ENCODE results near the gene C2CD2. TPM values are rescaled to one million over a fixed set of nuclear protein-coding genes. Genes with fewer than 3 reads are reported as not detected.

Gene C2CD2
- total and polyA plus RNA-seq, 12 donors = 175 to 439 (median 284) TPM

DNA sequence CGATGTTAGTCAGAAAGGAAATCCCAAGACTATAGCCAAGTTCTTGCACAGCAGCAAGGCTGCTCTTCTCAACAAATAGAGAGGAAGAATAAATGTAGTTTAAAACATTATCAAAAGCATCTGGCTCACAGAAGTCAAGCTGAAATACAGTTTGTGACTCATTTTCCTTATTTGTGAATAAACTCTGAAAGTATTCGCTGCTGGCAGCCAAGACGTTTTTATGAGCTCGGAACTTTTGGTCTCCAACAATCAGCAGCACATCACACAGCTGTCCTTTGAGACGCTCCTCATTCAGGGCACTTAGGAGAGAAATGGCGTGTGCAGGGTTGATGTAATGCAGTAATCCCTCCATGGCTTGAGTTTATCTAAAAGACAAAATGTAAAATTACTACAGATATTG, 39.9 kb upstream of the C2CD2 start:
- Histone ChIP-seq H3K4me1 (replicated peaks in 1 of 2) (no peaks in the 10 kb centered on the region), H3K4me3 (no peak overlapping the region), H3K9me3 (replicated peaks in 1 of 3) (no peaks in the 10 kb centered on the region), H3K27ac (no peak overlapping the region), H3K36me3 (replicated peaks in 1 of 2) (peaks cover 0 to 35% of the 10 kb centered on the region in 2 donors), H3K27me3 (no peaks in the 10 kb centered on the region)
- WGBS, 4 donors = 80 to 87% (median 83%) methylated on average over 6 of the region's 6 CpGs
- intact Hi-C loops (cut with DNase I) = no loop called here
- TF ChIP-seq POLR2A (IDR thresholded peaks at IDR 0.05) = no peak
- TF ChIP-seq, protein P1, sequence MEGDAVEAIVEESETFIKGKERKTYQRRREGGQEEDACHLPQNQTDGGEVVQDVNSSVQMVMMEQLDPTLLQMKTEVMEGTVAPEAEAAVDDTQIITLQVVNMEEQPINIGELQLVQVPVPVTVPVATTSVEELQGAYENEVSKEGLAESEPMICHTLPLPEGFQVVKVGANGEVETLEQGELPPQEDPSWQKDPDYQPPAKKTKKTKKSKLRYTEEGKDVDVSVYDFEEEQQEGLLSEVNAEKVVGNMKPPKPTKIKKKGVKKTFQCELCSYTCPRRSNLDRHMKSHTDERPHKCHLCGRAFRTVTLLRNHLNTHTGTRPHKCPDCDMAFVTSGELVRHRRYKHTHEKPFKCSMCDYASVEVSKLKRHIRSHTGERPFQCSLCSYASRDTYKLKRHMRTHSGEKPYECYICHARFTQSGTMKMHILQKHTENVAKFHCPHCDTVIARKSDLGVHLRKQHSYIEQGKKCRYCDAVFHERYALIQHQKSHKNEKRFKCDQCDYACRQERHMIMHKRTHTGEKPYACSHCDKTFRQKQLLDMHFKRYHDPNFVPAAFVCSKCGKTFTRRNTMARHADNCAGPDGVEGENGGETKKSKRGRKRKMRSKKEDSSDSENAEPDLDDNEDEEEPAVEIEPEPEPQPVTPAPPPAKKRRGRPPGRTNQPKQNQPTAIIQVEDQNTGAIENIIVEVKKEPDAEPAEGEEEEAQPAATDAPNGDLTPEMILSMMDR (IDR thresholded peaks at IDR 0.05) = no peak
- DNase-seq = no peak

DNA sequence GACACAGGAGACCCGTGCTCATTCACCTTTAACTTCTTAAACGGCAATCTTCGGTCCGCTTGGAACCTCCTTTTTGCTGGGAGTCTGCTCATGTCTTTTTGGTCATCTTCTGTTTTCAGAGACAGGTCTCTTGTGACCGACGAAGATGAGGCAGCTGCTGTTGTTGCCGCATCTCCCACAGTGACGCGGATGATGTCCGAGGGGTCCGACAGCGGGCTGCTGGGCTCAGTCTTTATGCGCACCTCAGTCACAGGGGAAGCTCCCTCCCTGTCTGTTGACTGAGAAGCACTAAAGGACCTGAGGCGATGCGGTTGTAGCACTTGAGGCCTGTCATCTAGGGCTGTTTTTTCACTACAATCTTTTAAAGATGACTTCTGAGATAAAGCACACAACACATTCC, 38.8 kb upstream of the C2CD2 start:
- 96 to 98% (median 98%) methylated on average over 15 of the region's 15 CpGs for WGBS, 4 donors
- H3K36me3 ChIP-seq (replicated peaks in 1 of 2) = peaks cover 0 to 35% of the 10 kb centered on the region in 2 donors

DNA sequence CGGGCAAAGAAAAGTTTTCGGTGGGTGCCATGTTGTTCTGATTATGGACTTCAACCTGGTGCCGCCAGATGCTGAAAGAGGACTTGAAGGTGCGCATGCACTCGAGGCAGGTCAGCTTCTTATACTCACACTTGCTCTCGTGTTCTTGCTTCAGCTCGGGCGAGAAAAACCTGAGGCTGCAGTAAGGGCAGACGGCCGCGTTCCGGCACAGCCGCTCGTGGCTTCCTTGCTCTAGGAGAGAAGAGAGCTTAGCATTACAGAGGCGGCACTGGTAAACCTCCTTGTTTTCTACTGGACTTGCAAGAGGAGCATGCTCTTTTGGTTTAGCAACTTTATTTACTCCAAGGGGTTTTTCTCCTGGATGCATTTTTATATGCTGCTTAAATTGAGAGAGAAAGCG, 37.8 kb upstream of the C2CD2 start:
- Histone ChIP-seq H3K4me3 (no peak overlapping the region), H3K27me3 (no peaks in the 10 kb centered on the region), H3K4me1 (replicated peaks in 1 of 2) (no peaks in the 10 kb centered on the region), H3K27ac (no peak overlapping the region), H3K9me3 (replicated peaks in 1 of 3) (no peaks in the 10 kb centered on the region), H3K36me3 (replicated peaks in 1 of 2) (peaks cover 0 to 35% of the 10 kb centered on the region in 2 donors)
- 97 to 98% (median 98%) methylated on average over 16 of the region's 16 CpGs for WGBS, 4 donors
- DNase-seq = no peak
- intact Hi-C loops (cut with DNase I) = no loop called here
- TF ChIP-seq, protein P1 (IDR thresholded peaks at IDR 0.05) = no peak
- TF ChIP-seq POLR2A (IDR thresholded peaks at IDR 0.05) = no peak

More for the DNA sequence above, 38.8 kb upstream of the C2CD2 start:
- no peak for DNase-seq
- Histone ChIP-seq H3K9me3 (replicated peaks in 1 of 3) (no peaks in the 10 kb centered on the region), H3K27me3 (no peaks in the 10 kb centered on the region), H3K4me1 (replicated peaks in 1 of 2) (no peaks in the 10 kb centered on the region), H3K4me3 (no peak overlapping the region), H3K27ac (no peak overlapping the region)
- TF ChIP-seq, protein P1 (IDR thresholded peaks at IDR 0.05) = no peak
- TF ChIP-seq POLR2A (IDR thresholded peaks at IDR 0.05) = no peak
- intact Hi-C loops (cut with DNase I) = no loop called here

DNA sequence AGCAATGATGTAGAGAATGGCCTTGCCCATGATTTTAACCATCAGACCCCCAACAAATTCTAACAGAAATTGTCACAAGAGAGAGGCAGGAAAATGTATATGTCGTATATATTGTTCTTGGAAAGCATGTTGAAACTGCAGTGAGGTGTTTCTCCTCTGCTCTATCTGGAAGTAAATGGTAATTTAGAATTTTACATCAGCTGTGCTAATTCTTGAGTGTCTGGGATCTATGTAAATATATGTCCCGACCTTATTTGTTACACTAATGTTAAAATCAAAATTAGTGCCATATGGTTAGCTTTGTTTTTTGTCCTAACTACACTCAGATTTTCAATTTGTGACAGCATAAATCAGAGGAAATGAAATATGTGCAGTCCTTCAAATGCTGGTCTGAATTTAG, 35.9 kb upstream of the C2CD2 start:
- Histone ChIP-seq H3K27ac (no peak overlapping the region), H3K4me3 (no peak overlapping the region), H3K27me3 (no peaks in the 10 kb centered on the region), H3K4me1 (replicated peaks in 1 of 2) (no peaks in the 10 kb centered on the region), H3K9me3 (replicated peaks in 1 of 3) (no peaks in the 10 kb centered on the region), H3K36me3 (replicated peaks in 1 of 2) (peaks cover 0 to 35% of the 10 kb centered on the region in 2 donors)
- intact Hi-C loops (cut with DNase I) = no loop called here
- DNase-seq = no peak
- 91 to 100% (median 95%) methylated on average over 2 of the region's 2 CpGs for WGBS, 4 donors
- TF ChIP-seq POLR2A (IDR thresholded peaks at IDR 0.05) = no peak
- TF ChIP-seq, protein P1 (IDR thresholded peaks at IDR 0.05) = no peak

All from adrenal gland (tissue), 12 donors.